Spleen (tissue), 7 donors: ENCODE results near the gene U2AF1.
"Not testable (repeated sequence)": the region's sequence is repeated elsewhere in the genome, so short reads cannot be mapped to it uniquely, and the experiment has no call there.

ENCODE experiments used
- CTCF ChIP-seq, 11 experiments: fragments of 200-600 bp in 7 of 11; fragments of 450-650 bp in 4 of 11; sonication (generic) in 4 of 11; IDR thresholded peaks in 8 of 11; conservative IDR thresholded peaks in 3 of 11; 1 replicate in 7 of 11; 2 replicates in 4 of 11; pipeline versions ENCODE4 v1.4.0 to v1.8.0; 2016 to 2021; ENCODE audit warnings: antibody characterized with exemption in 11 of 11, inconsistent platforms in 4 of 11, mild to moderate bottlenecking in 1 of 11
- POLR2A ChIP-seq, 3 donors: fragments of 450-650 bp; IDR thresholded peaks; one replicate each; pipeline ENCODE4 v1.5.1; 2017; ENCODE audit warnings: antibody characterized with exemption in 3 of 3, mild to moderate bottlenecking in 1 of 3
- donor health status: DM: no; HTN: no; CAD: no; lungs with moderate emphysema.
- donor health status: DM: no; HTN: no; CAD: no.
- donor health status: DM: no; HTN: no; CAD: no.

- not testable (repeated sequence) for TF ChIP-seq CTCF (IDR thresholded peaks at IDR 0.05 in 8 of 11, conservative IDR thresholded peaks at IDR 0.05 in 3 of 11); POLR2A (IDR thresholded peaks at IDR 0.05)
These were observed 16.4 kb downstream of the U2AF1 start for GRCh38 chr21:43090947-43091346.
